IPS DF 6.9 (cell line): ENCODE results near the gene MICOS13.

Experiments used
- DNase-seq: peaks from one replicate; pipeline ENCODE4 v3.0.0-alpha.2; 2013; ENCODE audit warnings: low read depth, low spot score
- H3K27ac ChIP-seq: one replicate; pipeline ENCODE4 v1.5.1; 2013; ENCODE audit warnings: low read length, control low read depth
- H3K27me3 ChIP-seq: 2 replicates; pipeline ENCODE4 v1.6.1; 2013; ENCODE audit warnings: mild to moderate bottlenecking, low read length; ENCODE audit not compliant: control insufficient read depth, insufficient read depth
- H3K36me3 ChIP-seq: 2 replicates; pipeline ENCODE4 v1.6.1; 2013; ENCODE audit warnings: low read length; ENCODE audit not compliant: control insufficient read depth, insufficient read depth
- H3K4me1 ChIP-seq: 2 replicates; pipeline ENCODE4 v1.6.1; 2013; ENCODE audit warnings: low read length; ENCODE audit not compliant: control insufficient read depth, insufficient read depth
- H3K4me3 ChIP-seq: 2 replicates; pipeline ENCODE4 v1.5.1; 2013; ENCODE audit warnings: mild to moderate bottlenecking, low read length
- H3K9me3 ChIP-seq: 2 replicates; pipeline ENCODE4 v1.6.1; 2013; ENCODE audit warnings: low read length, inconsistent platforms; ENCODE audit not compliant: control insufficient read depth, insufficient read depth
- WGBS: extraction: QIAGEN DNeasy Blood & Tissue Kit; methylation state at CpG from one replicate; pipeline ENCODE4 v1.1.7; 2013; ENCODE audit warnings: mixed read lengths, missing lambda C conversion rate; ENCODE audit not compliant: insufficient read length, insufficient coverage; 5-methylcytosine and 5-hydroxymethylcytosine counted together

Gene MICOS13

GRCh38 chr19:5684694-5685430, 4.5 kb upstream of the MICOS13 start:
- Histone ChIP-seq H3K27ac (no peak overlapping the region), H3K4me3 (no peak overlapping the region), H3K36me3 (no peaks in the 10 kb centered on the region), H3K27me3 (no peaks in the 10 kb centered on the region), H3K4me1 (no peaks in the 10 kb centered on the region), H3K9me3 (no peaks in the 10 kb centered on the region)
- no peak for DNase-seq
- WGBS: no CpG with 5 or more reads among the region's 22 CpGs

DNA sequence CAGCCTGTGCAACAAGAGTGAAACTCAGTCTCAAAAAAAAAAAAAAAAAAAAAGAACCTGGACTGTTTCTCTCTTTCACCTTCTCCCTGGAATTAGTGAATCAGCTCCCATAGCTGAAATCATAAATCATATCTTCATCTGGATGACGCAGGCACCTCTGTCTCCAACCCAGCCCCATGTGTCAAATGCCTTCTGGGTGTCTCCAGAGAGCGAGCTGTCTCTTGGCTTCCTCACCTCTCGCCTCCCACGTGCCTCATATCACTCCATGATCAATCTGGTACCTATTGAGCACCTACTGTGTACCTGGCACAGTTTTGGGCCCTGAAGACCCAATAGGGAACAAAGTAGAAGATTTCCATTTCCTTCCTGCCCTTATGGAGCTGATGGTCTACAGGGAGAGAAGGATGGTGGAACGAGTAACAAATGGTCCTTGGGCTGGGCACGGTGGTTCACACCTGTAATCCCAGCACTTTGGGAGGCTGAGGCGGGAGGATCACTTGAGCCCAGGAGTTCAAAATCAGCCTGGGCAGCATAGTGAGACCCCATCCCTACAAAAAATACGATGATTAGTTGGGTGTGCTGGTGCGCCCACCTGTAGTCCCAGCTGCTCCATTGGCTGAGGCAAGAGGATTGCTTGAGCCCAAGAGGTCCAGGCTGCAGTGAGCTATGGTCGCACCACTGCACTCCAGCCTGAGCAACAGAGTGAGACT, 3.0 kb upstream of the MICOS13 start:
- no peaks in the 10 kb centered on the region for H3K9me3 ChIP-seq
- DNase-seq: no peak
- WGBS: no CpG with 5 or more reads among the region's 10 CpGs
- H3K4me3 ChIP-seq: no peak overlapping the region
- no peaks in the 10 kb centered on the region for H3K4me1 ChIP-seq
- no peak overlapping the region for H3K27ac ChIP-seq
- H3K36me3 ChIP-seq: no peaks in the 10 kb centered on the region
- H3K27me3 ChIP-seq: no peaks in the 10 kb centered on the region

- DNase-seq: no peak
- H3K4me1 ChIP-seq: no peaks in the 10 kb centered on the region
- H3K4me3 ChIP-seq: no peak overlapping the region
- WGBS: no CpG with 5 or more reads among the region's 3 CpGs
- no peak overlapping the region for H3K27ac ChIP-seq
- H3K27me3 ChIP-seq: no peaks in the 10 kb centered on the region
- H3K36me3 ChIP-seq: no peaks in the 10 kb centered on the region
- no peaks in the 10 kb centered on the region for H3K9me3 ChIP-seq
Measured at GRCh38 chr19:5682107-5682482, 1.8 kb upstream of the MICOS13 start.

- no peaks in the 10 kb centered on the region for H3K4me1 ChIP-seq
- H3K36me3 ChIP-seq: no peaks in the 10 kb centered on the region
- no peaks in the 10 kb centered on the region for H3K9me3 ChIP-seq
- DNase-seq: no peak
- H3K4me3 ChIP-seq: peak overlapping the region; percentile 59; the same call in 1 of the 2 replicates
- 100% methylated on average over 2 of the region's 17 CpGs for WGBS
- H3K27ac ChIP-seq: no peak overlapping the region
- no peaks in the 10 kb centered on the region for H3K27me3 ChIP-seq
Measured at GRCh38 chr19:5681391-5682106, 1.2 kb upstream of the MICOS13 start.

DNA sequence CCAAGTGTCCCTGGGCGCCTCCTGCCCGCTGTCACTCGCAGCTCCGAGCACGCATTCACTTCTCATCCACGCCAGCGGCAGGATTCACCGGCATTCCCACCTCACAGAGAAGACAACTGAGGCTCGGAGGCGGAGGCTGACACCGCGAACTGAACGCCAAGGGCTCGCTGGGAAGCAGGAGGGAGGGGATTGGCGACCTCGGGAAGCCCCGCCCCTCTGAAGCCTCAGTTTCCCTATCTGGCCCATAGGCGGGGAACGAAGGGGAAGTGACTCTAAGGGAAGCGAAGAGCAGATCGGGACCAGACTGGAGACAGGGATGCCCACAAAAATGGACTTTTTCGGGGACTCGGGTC, 256 bp downstream of the MICOS13 start:
- Histone ChIP-seq H3K4me3 (peak overlapping the region; percentile 64; the same call in 1 of the 2 replicates), H3K27ac (no peak overlapping the region), H3K4me1 (no peaks in the 10 kb centered on the region; the same call in 1 of the 2 replicates), H3K9me3 (no peaks in the 10 kb centered on the region), H3K27me3 (no peaks in the 10 kb centered on the region), H3K36me3 (no peaks in the 10 kb centered on the region)
- DNase-seq: no peak
- no CpG with 5 or more reads among the region's 23 CpGs for WGBS

- Histone ChIP-seq H3K36me3 (no peaks in the 10 kb centered on the region), H3K27ac (no peak overlapping the region), H3K27me3 (no peaks in the 10 kb centered on the region), H3K4me1 (peaks cover 2% of the 10 kb centered on the region), H3K4me3 (peak overlapping the region; percentile 64; the same call in 1 of the 2 replicates), H3K9me3 (no peaks in the 10 kb centered on the region)
- WGBS: no CpG with 5 or more reads among the region's 26 CpGs
- DNase-seq: no peak
Measured at GRCh38 chr19:5679289-5680083, 830 bp downstream of the MICOS13 start.

GRCh38 chr19:5678071-5678718, 2.1 kb downstream of the MICOS13 start:
- H3K4me3 ChIP-seq: no peak overlapping the region
- peaks cover 2% of the 10 kb centered on the region for H3K4me1 ChIP-seq
- no peak for DNase-seq
- no peaks in the 10 kb centered on the region for H3K9me3 ChIP-seq
- WGBS: no CpG with 5 or more reads among the region's 22 CpGs
- H3K36me3 ChIP-seq: no peaks in the 10 kb centered on the region
- H3K27me3 ChIP-seq: no peaks in the 10 kb centered on the region
- no peak overlapping the region for H3K27ac ChIP-seq

DNA sequence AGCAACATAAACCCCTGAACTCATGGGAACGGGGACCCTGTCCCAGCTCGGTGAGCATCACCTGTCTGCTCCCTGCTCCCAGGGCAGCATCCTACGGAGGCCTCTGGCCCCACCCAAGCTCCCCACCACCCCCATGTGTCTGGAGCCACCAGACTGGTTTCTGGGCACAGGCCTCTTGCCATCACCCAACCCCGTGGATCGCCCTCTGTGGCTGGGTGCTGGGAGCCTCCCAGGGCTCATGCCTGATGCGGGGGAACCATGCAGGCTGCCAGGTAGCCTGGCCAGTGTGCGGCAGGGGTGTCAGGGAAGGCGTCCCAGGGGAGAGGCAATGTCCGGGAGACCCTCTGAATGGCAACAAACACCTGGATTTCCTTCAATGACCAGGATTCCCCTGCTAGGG, 2.7 kb downstream of the MICOS13 start:
- no peaks in the 10 kb centered on the region for H3K36me3 ChIP-seq
- no peak overlapping the region for H3K4me3 ChIP-seq
- no CpG with 5 or more reads among the region's 9 CpGs for WGBS
- no peaks in the 10 kb centered on the region for H3K9me3 ChIP-seq
- no peaks in the 10 kb centered on the region for H3K27me3 ChIP-seq
- H3K4me1 ChIP-seq: peaks cover 2% of the 10 kb centered on the region
- DNase-seq: no peak
- H3K27ac ChIP-seq: no peak overlapping the region

- Histone ChIP-seq H3K36me3 (no peaks in the 10 kb centered on the region), H3K27ac (no peak overlapping the region), H3K4me3 (no peak overlapping the region), H3K27me3 (no peaks in the 10 kb centered on the region), H3K4me1 (peaks cover 2% of the 10 kb centered on the region), H3K9me3 (no peaks in the 10 kb centered on the region)
- no peak for DNase-seq
- WGBS: no CpG with 5 or more reads among the region's 10 CpGs
Measured at GRCh38 chr19:5677136-5677535, 3.2 kb downstream of the MICOS13 start.

GRCh38 chr19:5676772-5677105, 3.6 kb downstream of the MICOS13 start:
- peaks cover 2% of the 10 kb centered on the region for H3K4me1 ChIP-seq
- WGBS: no CpG with 5 or more reads among the region's 13 CpGs
- no peak for DNase-seq
- H3K36me3 ChIP-seq: peaks cover 4% of the 10 kb centered on the region; the same call in 1 of the 2 replicates
- no peak overlapping the region for H3K4me3 ChIP-seq
- H3K9me3 ChIP-seq: no peaks in the 10 kb centered on the region
- H3K27me3 ChIP-seq: no peaks in the 10 kb centered on the region
- H3K27ac ChIP-seq: no peak overlapping the region
